GM18511 (cell line): ENCODE measurements around the gene CAMK2D.

Source experiments
- ATAC-seq: cut with Tn5 transposase; IDR thresholded peaks from one replicate; pipeline ENCODE4 v1.9.1; 2021; ENCODE audit warnings: mild to moderate bottlenecking, moderate library complexity; ENCODE audit not compliant: unreplicated experiment

CAMK2D gene

DNA sequence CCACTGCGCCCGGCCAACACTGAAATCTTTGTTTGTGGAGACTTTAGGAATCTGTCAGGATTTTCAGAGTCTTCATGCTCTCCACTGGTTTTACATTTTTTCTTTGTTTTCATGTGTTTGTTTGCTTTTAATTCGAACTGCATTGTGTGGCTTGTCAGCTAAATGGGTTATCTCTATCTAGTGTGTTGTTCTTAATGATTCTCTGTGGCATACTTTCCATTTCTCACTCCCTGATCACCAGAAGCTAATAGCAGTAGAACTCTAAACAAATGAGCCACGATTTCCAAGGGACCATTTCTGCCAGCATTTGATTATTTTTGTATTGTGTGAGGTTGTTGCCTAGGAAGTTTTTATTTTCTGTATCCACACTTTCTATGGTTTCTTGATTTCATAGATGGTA, 352.4 kb downstream of the CAMK2D start:
- ATAC-seq = no peak

DNA sequence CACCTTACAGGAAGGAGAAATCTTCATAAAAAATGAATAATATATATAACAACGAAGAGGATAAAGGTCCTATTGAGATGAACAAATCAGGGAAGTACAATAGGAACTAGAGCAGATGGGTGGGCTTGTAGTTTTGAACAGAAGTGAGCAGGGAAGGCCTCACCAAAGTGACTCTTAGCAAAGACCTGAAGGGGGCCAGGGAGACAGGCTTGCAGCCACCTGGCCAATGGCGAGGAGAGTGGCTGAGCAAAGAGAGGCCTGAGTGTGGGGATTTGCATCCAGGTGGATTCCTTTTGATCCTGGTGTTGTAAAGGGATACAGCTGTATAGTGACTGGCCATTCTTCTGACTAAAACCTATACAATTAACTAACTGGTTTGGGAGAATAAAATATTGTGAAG, 354.1 kb downstream of the CAMK2D start:
- ATAC-seq = no peak

GRCh38 chr4:113406723-113407016, 354.9 kb downstream of the CAMK2D start:
- ATAC-seq = no peak

- ATAC-seq = no peak
Observed at GRCh38 chr4:113405874-113406722, 355.4 kb downstream of the CAMK2D start.

- ATAC-seq = no peak
Observed at GRCh38 chr4:113404841-113405240, 356.7 kb downstream of the CAMK2D start.

- no peak for ATAC-seq
Observed at GRCh38 chr4:113404167-113404571, 357.4 kb downstream of the CAMK2D start.
